GM21737 (cell line): ENCODE results near the gene ARHGAP11A.

Experiments
- ATAC-seq: cut with Tn5 transposase; IDR thresholded peaks from one replicate; pipeline ENCODE4 v1.9.1; 2021; ENCODE audit warnings: mild to moderate bottlenecking, moderate library complexity; ENCODE audit not compliant: unreplicated experiment

Gene ARHGAP11A

DNA sequence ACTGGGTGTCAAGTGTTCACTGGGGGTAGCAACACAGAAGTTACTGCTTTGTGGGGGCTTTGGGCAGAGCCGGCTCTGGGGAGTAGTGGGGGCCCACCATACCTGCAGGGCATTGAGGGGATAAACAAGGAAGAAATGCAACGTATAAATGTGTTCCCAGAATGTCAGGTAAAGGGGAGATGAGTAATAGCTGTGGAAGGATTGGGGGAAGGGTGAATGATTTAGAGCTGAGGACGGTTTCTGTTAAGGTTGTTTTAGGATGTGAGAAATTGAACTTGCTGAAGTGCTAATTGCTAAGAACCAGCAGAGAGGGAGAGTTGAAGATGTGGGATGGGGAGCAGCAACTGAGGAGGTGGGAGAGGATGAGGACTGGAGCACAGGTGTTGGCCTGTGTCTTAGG, 36.9 kb downstream of the ARHGAP11A start:
- ATAC-seq, result no peak

DNA sequence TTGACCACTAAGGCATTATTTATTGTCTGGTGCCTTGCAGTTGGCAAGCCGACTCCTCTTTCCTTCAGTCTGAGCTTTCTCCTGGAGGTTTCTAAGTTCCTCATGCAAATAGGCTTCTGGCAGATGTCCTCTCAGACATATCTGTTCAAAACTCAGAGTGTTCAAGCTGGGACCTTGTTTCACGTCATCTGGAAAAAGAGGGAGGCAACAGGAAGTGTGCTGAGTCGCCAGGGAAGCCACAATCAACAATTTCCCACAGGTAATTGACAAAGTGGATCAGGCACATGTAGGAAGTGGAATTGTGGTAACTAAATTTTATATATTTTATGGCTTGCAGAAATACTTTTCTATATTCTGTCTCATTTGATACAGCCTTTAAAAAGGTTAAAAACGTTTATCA, 40.8 kb downstream of the ARHGAP11A start:
- no peak for ATAC-seq

DNA sequence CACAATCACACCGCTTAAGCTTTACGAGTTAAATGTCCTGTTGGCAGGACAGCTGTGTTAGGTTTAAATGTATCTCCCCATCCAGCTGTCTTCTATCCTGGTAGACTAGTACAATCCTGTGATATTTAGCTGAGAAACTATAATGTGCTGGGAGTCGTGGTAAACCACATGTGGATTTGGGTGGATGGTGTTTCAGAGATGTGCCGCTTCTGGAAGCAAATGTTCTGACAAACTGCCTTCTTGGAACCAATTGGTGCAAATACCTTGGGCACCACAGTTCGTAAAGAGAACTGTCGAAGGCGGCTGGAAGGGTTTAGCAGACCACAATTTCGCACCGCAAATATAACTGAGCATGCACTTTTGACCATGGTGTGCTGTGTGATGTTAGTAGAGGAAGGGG, 41.2 kb downstream of the ARHGAP11A start:
- ATAC-seq, result no peak

DNA sequence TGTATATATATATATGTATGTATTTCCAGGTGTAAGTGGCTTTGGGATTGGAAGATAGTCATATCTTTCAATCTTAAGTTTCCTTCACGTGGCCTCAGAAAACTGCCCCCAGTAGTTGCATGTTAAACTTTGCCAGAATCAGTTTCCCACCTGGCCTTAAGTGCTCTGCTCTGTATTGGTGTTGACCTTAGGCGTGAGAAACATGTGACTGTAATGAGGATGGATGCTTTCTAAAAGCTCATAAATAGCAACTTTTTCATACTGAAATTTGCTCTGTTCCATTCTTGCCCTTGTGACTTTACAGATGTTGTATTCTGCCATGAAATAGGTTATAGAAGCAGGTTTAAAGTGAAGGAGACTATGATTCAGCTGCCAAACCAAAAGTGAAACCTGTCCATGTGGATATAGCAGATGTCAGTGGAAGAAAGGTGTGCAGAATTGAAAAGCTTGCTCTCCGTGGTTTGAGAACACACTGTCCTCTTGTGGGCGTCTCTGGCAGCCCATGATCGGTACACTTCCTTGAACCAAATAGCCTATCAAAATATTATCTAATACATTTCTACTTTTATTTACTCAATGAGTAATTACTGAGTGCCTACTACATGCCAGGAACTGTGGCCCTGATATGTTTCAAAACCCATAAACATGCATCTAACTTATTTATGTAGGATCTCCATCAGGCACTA, 42.0 kb downstream of the ARHGAP11A start:
- no peak for ATAC-seq

DNA sequence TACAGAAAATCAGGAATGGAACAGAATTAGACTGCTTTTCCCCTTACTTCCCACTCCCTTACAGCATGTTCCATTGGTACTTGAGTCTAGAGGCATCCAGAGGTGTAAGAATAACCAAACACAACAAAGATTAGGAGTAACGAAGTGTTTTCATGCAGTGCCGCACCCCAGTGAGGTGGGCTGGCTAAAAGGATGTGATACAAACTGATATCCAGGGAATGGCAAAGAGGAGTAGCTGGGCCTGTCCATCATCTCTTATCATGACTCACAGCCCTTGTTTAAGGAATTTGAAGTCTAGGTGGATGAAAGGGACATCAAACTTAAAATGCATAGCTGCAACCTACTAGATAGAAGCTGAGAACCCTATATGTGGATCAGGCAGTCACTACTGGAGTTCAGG, 42.6 kb downstream of the ARHGAP11A start:
- ATAC-seq, result no peak

DNA sequence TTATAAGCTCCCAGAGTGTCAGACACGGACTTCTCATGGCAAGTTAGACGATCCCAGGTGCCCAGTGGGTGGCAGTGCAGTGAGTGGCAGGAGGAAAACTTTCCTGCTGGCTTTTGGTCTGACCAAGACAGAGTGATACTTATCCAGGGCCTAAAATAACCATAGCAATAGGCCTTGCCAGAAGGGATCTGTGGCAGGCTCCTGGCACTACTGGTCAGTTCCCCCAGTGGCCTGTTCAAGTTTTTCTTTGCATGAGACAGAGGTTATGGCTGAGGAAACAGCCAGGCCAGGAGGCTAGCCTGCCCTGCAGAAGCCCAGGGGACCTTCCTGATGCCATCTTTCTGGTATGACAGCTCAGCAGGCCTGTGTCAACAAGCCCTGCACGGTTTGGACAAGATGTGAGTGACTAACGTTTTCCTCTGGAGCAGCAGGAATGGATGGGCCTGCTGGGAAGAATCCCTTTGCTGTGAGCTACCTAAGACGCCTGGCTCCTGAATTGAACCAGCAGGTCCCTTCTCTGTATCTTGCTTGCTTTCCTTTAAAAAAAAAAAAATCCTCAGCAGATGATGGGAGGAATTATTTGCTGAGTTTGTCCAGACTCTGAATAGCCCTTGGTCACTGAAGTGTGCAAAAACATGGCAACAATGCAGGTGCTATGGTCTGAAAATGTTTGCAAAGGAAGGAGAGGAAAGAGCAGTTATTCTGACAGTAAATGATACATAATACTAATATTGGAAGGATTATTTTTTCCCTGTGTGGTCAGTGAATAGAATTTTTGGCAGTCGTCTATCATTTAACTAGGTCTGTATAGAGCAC, 44.2 kb downstream of the ARHGAP11A start:
- ATAC-seq, result no peak

DNA sequence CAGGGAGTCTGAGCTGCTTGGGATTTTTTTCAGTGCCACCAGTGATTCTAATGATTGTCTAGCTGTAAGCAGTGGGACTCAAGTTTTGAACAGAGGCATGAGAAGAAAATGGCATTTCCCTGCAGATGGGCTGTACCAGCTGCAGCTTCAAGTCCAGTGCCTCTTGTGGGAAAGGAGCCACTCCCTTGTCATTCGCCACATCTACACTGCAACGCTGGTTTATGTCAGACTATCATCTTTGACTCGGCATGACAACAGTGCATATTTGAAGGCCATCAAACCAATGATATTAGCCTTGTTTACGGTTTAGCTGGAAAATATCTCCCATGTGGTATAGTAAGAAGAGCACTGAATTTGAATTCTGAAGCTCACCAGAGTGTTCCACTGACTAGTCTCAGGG, 48.4 kb downstream of the ARHGAP11A start:
- ATAC-seq, result no peak

DNA sequence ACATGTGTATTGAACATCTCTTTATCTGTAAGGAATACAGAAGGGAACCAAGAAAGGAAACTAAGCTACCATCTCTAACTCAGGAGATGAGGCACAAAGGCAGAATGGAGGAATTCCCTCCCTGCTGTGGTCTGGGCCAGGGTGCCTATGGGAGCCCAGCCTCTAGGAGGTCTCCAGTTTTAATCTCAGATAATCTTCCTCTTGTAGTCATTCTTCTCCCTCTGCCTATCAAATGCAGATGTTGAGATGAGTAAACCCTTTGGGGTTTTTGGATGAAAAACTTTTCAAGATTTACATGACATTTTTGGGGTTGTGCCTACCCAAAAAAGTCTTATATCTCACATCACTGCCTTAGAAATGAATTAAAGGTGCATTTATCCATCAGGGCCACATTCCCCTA, 49.5 kb downstream of the ARHGAP11A start:
- ATAC-seq, result no peak

DNA sequence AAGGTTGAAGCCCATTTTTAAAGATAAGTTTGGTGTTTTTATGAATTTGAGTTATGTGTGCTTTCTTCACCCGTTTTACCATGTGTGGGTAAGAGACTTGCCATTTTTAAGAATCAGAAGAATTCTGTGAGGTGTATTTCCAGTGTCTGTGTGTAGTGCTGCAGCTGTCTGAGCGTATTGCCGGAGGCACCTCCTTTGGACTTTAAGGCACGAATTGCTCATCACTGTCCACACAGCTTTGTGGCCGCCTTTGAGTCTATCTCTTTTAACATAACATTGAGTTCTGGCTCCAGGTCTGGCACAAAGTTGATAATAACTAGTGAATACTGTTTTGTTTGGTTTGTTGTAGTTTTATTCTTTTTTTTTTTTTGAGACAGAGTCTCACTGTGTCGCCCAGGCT, 52.0 kb downstream of the ARHGAP11A start:
- ATAC-seq, result no peak

DNA sequence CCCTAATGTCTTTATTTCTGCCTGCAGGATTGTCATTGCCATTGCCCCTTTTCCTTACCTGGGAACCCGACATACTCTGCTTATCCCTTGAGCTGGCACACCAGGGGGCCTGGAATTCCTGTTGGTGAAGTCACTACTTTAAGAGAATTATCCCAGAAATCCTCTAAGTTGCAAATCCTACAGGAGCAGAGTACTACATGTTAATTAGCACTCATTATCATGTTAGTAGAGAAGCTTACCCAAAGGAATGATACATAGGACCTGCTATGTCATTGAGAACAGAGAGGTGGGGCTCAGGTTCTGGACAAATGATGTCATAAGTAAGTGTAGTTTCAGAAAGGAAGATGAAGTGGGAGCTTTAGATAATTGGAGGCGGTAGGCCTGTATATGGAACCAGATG, 53.6 kb downstream of the ARHGAP11A start:
- no peak for ATAC-seq

DNA sequence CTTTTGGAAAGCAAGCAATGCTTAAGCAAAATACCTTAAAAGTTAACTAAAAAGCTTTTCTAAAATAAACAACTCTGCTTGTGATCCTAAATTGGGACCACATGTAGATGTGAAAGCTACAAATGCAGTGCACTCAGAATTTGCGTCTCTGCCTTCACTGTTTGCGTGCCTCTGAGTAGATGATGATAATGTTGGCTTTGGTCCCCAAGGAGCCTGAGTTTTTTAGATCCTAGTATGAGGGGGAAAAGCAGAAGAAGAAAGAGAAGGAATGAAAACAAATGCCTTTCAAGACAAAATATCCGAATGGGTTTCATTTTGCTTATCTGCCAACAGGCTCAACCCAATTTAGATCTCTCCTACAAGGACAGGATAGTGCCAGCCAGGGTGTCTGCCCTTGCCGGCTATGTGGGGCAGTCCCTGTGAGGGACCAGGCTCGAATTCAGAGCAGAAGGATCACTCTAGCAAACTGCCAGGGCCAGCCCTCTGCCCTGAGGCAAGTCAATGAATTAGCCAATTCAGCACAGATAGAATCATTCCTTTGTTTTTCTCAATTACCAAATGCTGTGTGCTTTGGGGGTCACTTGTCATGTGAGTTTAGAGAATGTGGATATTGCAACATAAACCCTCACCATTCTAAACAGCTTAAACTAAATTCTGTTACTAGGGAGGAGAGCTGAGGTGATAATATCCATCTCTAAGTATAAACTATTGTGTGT, 54.8 kb downstream of the ARHGAP11A start:
- ATAC-seq, result no peak

DNA sequence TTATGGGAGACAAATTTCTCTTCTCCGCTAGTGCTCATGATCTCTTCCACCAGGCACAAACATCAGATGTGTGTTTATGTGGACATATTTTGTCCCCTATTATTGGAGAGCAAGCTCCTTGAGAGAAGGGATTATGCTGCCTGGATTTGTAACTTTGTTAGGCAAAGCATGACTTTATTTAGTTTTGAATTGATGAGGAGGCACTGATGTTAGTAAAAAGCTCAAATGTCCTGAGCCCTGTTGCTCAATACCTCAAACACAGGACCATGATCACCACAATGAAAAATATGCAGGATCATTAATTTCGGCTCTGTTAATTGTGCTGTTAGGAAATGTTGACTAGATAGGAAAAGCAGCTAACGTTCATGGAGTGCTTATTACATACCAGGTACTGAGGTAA, 55.3 kb downstream of the ARHGAP11A start:
- no peak for ATAC-seq

DNA sequence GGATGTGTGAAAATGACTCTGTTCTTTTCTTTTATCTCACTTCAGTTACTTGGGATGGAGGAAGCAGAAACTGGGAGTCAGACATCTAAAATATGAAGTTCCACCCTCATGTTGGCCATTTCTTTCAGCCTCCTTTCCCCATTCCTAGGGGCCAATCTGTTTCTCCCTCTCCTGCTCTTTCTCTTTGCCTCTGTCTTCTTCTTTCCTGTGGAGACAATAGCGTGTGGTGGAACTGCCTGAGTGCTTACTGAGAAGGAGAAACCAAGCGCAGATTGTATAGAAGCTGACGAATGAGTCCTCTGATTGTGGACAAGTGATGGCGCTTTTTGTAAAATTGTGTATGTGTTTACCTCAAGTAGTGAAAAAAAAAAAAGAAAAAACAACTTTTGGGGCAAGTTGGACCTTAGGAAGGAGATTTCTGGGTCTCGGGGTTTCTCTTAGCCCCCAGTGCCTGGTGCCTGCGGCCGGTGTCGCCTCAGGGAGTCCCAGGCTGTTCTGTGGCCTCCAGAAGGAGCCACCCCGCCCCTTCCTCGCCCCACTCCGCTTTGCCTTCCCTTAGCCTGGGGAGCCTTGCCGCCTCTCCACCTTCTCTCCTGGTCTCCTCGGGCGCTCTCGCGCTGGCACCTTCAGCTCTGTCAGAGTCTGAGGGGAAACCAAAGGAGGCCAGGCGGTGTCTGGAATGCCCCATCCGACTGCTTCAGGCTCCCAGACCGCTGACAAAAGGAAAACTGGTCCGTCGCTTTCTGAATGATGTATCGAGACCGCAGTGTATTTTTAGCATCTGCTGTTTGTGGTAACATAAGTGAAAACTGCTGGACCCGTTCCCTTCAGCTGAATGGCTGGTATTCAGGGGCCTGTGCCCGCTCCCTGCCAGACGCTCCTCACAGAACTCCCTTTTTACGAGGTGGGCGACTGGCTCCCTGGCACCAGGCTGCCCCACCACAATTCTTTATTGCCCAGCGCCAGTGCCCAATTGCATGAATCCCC, 56.3 kb downstream of the ARHGAP11A start:
- ATAC-seq, result no peak

DNA sequence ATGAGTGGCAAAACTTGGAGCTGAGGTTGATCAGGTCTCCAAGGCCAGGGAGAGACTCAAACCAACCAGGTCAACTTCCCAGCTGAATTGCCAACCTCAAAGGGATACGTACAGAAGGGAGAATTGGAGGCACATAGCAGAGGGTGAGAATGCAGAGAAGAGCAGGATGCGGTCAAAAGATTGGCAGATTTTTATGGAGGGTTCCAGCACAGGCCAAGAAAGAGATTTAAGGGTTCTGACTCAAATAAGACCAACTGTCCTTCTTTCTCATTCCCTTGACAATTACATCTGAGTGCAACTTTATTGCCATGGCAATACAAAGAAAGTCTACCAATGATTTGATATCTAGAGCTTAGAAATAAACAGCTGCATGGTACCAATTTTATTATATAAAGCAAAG, 59.4 kb downstream of the ARHGAP11A start:
- ATAC-seq, result no peak

DNA sequence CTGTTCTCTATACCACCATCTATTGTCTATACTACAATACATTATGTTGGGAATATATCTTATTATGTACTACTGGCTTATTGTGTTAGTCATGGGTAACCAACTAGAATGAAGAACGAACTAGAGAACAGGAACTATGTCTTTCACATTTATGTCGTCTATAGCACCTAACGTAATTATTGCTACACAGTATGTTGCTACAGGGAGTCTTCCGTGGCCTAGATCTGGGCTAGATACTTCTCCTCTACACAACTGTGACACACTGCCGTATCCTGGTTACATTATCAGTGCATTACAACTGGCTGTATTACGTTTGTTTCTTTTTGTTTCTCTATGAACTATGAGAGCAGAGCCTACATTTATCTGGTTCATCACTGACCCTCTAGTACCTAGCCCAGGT, 60.2 kb downstream of the ARHGAP11A start:
- ATAC-seq, result no peak

DNA sequence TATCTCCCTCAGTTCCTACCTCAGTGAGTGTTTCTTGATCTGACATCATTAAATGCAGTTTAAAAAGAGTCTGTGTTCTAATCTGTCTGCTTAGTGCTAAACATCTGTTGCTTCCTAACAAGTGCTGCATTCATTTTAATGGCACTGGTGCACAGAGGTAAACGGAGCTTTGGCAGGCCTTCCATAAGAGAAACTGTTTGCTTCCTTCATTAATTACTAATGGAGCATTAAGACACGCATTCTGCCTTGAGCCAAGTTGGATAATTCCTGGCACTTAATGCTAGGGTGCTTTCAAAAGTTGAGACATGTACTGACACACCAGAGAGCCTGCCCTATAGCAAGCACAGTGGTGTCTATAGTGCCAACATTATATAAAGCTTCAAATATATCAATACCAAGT, 60.9 kb downstream of the ARHGAP11A start:
- no peak for ATAC-seq

DNA sequence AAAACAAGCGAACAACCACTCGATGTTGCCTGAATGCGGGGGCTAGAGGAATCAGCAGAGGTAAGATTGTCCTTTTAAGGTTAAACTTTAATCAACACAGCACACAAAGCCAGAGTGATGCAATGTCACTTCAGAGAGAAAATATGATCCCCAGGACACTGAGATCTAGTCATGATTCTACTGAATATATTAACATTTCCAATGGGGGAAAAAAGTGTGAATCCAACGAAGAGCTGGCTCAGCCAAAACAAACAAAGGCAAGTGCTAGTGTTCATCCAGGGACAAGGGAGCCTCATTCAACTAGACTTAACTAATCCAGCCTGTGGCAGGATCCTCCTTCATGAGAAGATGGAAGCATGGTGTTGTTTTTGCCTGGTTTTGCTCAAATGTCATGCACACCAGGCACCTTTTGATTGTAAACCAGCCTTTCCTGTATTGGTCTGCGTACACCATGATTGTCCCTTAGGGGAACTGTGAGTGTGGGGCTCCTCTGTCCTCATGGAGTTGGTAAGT, 62.0 kb downstream of the ARHGAP11A start:
- ATAC-seq, result no peak

DNA sequence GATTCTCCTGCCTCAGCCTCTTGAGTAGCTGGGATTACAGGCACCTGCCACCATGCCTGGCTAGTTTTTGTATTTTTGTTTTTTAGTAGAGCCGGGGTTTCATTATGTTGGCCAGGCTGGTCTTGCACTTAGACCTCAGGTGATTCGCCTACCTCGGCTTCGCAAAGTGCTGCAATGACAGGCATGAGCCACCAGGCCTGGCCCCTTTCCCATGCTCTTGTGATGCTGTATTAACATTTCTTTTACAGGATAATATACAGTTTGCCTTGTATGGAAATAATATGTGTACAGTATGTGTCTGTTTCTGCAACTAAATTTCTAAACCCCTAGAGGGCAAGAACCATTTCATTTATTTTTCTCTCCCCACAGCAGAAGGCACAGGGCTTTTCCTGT, 64.0 kb downstream of the ARHGAP11A start:
- ATAC-seq, result no peak

DNA sequence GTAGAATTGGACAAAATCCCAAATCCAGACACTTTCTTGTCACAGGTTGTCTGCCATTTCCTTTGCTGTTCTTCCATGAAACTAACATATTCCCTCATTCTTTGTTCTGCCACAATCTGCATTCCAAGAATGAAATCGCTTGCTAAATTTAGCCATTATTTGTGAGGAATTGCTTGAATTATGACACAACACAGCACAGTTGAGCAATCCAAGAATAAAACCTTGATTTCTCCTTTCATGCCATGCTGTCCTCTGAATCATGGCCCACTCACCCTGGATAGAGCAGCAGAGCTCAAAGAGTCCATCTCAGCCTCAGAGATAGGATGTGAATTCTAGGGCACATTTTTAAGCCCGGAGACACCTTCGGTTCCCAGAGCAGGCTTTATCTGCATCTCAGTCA, 67.3 kb downstream of the ARHGAP11A start:
- ATAC-seq, result no peak

DNA sequence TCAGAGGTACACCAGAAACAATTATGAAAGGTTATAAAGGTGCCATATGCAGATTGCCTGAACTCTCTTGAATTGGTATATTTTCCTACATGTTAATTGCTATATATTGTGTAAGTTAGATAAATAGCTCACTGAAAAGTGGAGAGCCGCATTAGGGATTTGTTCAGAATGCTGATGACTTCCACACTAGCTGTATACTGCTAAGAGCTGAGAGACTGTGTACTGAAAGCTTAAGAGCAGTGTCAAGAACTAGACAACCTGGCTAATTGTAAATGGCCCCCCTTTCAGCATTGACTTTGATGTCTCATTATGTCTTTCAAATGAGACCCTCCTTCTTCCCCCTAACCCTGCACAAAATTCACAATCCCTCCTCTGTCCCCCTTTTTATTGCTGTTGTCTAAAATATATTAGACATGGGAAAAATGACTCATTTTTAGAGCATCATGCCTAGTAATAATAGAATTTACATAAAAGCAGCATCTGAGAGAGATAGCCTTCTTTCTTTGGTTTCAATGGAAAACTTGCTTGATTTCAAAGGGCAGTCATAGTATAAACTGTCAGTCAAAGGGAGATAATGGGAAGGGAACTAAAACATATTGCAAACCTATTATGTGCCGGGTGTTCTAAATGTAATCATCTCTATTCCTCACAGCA, 67.8 kb downstream of the ARHGAP11A start:
- no peak for ATAC-seq
